GM10248 (cell line): ENCODE results near the gene ARL3.
A peak's percentile ranks its signal among the peaks of the same experiment; 100 is the strongest.

Experiments
- CTCF ChIA-PET: fragments of 300-600 bp; sonication (Branson Sonifier 250); formaldehyde crosslinking; extraction: SDS; loops from one replicate; lab custom pipeline; 2021; ENCODE audit warnings: antibody characterized with exemption; lab: Yijun Ruan, JAX
- POLR2A ChIA-PET: fragments of 350-650 bp; sonication (Branson Sonifier 250); formaldehyde crosslinking; extraction: SDS; loops from one replicate; lab custom pipeline; 2020; ENCODE audit warnings: antibody characterized with exemption; lab: Yijun Ruan, JAX
- DNase-seq: peaks from one replicate; pipeline ENCODE4 v3.0.0; 2012; ENCODE audit errors: extremely low spot score
- CTCF ChIP-seq: IDR thresholded peaks from 2 replicates; pipeline ENCODE4 v1.5.1; 2012; ENCODE audit warnings: mild to moderate bottlenecking, low read depth; ENCODE audit errors: extremely low read depth, missing control alignments, control extremely low read depth

The ARL3 gene

GRCh38 chr10:102712089-102712488, 2.1 kb downstream of the ARL3 start:
- POLR2A ChIA-PET, result no interaction called here
- CTCF ChIA-PET, result interaction anchor here (1.1 to 5.2 kb wide), 10 partner anchors 13 to 468 kb away, joined by 3 to 41 read pairs (median 4); partner anchors contain the start of genes TRIM8 and WBP1L
- DNase-seq, result peak; percentile 44
- no peak for TF ChIP-seq CTCF

GRCh38 chr10:102710609-102711008, 3.6 kb downstream of the ARL3 start:
- TF ChIP-seq CTCF, result no peak
- no peak for DNase-seq
- ChIA-PET POLR2A (no interaction called here), CTCF (interaction anchor here (0.9 to 5.2 kb wide), 6 partner anchors 9 to 65 kb away, joined by 3 to 41 read pairs (median 4); no protein-coding TSS in a partner anchor)

GRCh38 chr10:102705531-102705930, 8.7 kb downstream of the ARL3 start:
- ChIA-PET POLR2A (no interaction called here), CTCF (no interaction called here)
- DNase-seq, result no peak
- TF ChIP-seq CTCF, result no peak

GRCh38 chr10:102704915-102705314, 9.3 kb downstream of the ARL3 start:
- no peak for DNase-seq
- no peak for TF ChIP-seq CTCF
- ChIA-PET POLR2A (no interaction called here), CTCF (no interaction called here)

- DNase-seq, result no peak
- POLR2A ChIA-PET, result no interaction called here
- CTCF ChIA-PET, result interaction anchor here (1.1 to 4.2 kb wide), 5 partner anchors 8 to 79 kb away, joined by 3 to 18 read pairs (median 6); partner anchors contain the start of genes ARL3 and SFXN2
- TF ChIP-seq CTCF, result no peak
Measured at GRCh38 chr10:102702742-102703141, 11.5 kb downstream of the ARL3 start.

GRCh38 chr10:102701796-102702195, 12.4 kb downstream of the ARL3 start:
- TF ChIP-seq CTCF, result no peak
- ChIA-PET CTCF (interaction anchor here (1.0 to 4.2 kb wide), 6 partner anchors 9 to 78 kb away, joined by 3 to 18 read pairs (median 5); partner anchors contain the start of genes ARL3 and SFXN2), POLR2A (interaction anchor here (1.1 kb wide), 1 partner anchor 41 kb away, joined by 3 read pairs; no protein-coding TSS in a partner anchor)
- DNase-seq, result no peak
